Lung (tissue), 12 donors: ENCODE results near the gene MZB1. TPM values are rescaled to one million over a fixed set of nuclear protein-coding genes. Genes with fewer than 3 reads are reported as not detected.

Experiments
- ATAC-seq: fragments of 200-7000 bp; cut with Tn5 transposase; one replicate; pipeline ENCODE4 v1.9.1; 2020; ENCODE audit warnings: moderate number of reproducible peaks; ENCODE audit not compliant: insufficient read depth, low FRiP score
- DNase-seq, 3 donors: peaks; one replicate each; pipeline ENCODE4 v3.0.0-alpha.2; 2013 to 2017
- H3K27ac ChIP-seq, 2 donors: one replicate each; pipeline ENCODE4 v1.5.1; 2013; ENCODE audit warnings: mild to moderate bottlenecking in 2 of 2, moderate library complexity in 2 of 2, control low read depth in 1 of 2, inconsistent platforms in 1 of 2, low read depth in 1 of 2, low read length in 1 of 2
- H3K27me3 ChIP-seq, 3 donors: one replicate each; pipeline ENCODE4 v1.5.1; 2013; ENCODE audit warnings: low read length in 2 of 3; ENCODE audit not compliant: control insufficient read depth in 3 of 3, insufficient read depth in 3 of 3
- H3K36me3 ChIP-seq, 4 donors: one replicate each; pipeline ENCODE4 v1.5.1; 2013; ENCODE audit warnings: low read length in 4 of 4, mild to moderate bottlenecking in 1 of 4, moderate library complexity in 1 of 4; ENCODE audit not compliant: control insufficient read depth in 4 of 4, insufficient read depth in 4 of 4
- H3K4me1 ChIP-seq, 5 donors: one replicate each; pipeline ENCODE4 v1.5.1; 2013; ENCODE audit warnings: low read length in 5 of 5, mild to moderate bottlenecking in 2 of 5, moderate library complexity in 1 of 5; ENCODE audit not compliant: control insufficient read depth in 5 of 5, insufficient read depth in 5 of 5
- H3K4me3 ChIP-seq: one replicate; pipeline ENCODE4 v1.5.1; 2013; ENCODE audit warnings: mild to moderate bottlenecking, control low read depth, moderate library complexity
- H3K9ac ChIP-seq, 2 donors: one replicate each; pipeline ENCODE4 v1.5.1; 2013; ENCODE audit warnings: low read length in 2 of 2, control low read depth in 1 of 2; ENCODE audit not compliant: insufficient read depth in 1 of 2
- H3K9me3 ChIP-seq, 4 donors: one replicate each; pipeline ENCODE4 v1.5.1; 2013; ENCODE audit warnings: low read length in 3 of 4, mild to moderate bottlenecking in 1 of 4, moderate library complexity in 1 of 4; ENCODE audit not compliant: control insufficient read depth in 4 of 4, insufficient read depth in 3 of 4
- WGBS, 2 donors: extraction: QIAGEN DNeasy Blood & Tissue Kit; methylation state at CpG; one replicate each; pipeline ENCODE4 v1.1.7; 2013; 5-methylcytosine and 5-hydroxymethylcytosine counted together
- polyA plus RNA-seq, 2 donors: library from polyadenylated mRNA; stranded (reverse); fragments of 200-250 nt; gene quantifications; one replicate each; pipeline ENCODE4 v1.2.1, GENCODE V29; 2013
- total RNA-seq, 2 donors: library from RNA; depleted of rRNA in 1 of 2; stranded (reverse); fragments of >200 nt in 1 of 2; gene quantifications; one replicate each; pipeline ENCODE4 v1.2.1, GENCODE V29; 2014 to 2021
- TF ChIP-seq, protein P1 (sequence below): IDR thresholded peaks from 2 replicates; pipeline ENCODE4 v1.5.1; 2012; ENCODE audit warnings: mild to moderate bottlenecking; ENCODE audit errors: control extremely low read depth, extremely low read depth
- donor health status: control.
- donor health status: control.
- donor health status: Bipolar disorder and iron deficiency.
- donor health status: healthy.
- donor health status: DM: yes; HTN: yes; CAD: no.

Gene MZB1
- total and polyA plus RNA-seq, 4 donors, result 2.5 to 14.8 (median 12.8) TPM

DNA sequence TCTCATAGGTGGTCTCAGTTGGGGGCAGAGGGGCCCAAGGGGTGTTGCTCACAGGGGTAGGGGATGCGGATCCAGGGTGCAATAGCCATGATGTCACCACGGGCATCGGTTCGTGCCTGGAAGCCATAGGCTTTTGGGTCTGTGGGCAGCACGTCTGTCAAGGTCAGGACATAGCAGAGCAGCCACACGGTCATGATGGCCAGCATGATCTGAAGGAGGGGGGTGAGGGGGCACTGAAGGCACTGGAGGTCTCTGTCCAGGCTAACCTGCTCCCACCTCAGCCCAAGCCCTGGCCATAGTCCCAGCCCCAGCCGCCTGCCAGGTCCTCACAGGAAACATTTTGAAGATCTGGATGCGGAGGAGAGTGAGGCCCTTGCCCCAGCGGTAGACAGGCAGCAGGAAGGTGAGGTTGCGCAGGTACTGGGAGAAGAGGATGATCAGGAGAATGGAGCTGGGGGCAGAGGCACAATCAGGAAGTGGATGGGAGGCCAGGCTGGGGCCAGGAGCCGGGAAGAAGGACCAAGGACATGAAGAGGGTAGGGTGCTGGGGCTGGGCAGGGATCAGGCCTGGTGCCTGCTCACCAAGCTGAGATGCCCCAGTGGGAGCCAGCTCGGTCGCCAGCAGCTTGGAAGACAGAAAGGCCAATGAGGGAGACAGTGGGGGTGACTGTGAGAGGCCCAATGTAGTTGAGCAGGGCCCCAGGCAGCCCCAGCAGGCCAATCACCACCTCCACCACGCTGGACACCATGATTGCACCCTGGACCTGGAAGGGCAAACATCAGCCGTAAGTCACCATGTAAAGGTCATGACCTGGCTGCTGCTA, 9.9 kb downstream of the MZB1 start:
- H3K4me1 ChIP-seq, result peaks cover 0 to 6% (median 0%) of the 10 kb centered on the region in 5 donors
- no peak for ATAC-seq
- no peaks in the 10 kb centered on the region for H3K9me3 ChIP-seq
- no peak overlapping the region for H3K27ac ChIP-seq
- peaks cover 0 to 4% (median 1%) of the 10 kb centered on the region in 4 donors for H3K36me3 ChIP-seq
- WGBS, 2 donors, result 89 to 91% methylated on average over 15 of the region's 15 CpGs
- TF ChIP-seq, protein P1, sequence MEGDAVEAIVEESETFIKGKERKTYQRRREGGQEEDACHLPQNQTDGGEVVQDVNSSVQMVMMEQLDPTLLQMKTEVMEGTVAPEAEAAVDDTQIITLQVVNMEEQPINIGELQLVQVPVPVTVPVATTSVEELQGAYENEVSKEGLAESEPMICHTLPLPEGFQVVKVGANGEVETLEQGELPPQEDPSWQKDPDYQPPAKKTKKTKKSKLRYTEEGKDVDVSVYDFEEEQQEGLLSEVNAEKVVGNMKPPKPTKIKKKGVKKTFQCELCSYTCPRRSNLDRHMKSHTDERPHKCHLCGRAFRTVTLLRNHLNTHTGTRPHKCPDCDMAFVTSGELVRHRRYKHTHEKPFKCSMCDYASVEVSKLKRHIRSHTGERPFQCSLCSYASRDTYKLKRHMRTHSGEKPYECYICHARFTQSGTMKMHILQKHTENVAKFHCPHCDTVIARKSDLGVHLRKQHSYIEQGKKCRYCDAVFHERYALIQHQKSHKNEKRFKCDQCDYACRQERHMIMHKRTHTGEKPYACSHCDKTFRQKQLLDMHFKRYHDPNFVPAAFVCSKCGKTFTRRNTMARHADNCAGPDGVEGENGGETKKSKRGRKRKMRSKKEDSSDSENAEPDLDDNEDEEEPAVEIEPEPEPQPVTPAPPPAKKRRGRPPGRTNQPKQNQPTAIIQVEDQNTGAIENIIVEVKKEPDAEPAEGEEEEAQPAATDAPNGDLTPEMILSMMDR, result no peak
- no peak overlapping the region for H3K4me3 ChIP-seq
- H3K27me3 ChIP-seq, result no peaks in the 10 kb centered on the region
- DNase-seq, result no peak
- no peak overlapping the region for H3K9ac ChIP-seq

DNA sequence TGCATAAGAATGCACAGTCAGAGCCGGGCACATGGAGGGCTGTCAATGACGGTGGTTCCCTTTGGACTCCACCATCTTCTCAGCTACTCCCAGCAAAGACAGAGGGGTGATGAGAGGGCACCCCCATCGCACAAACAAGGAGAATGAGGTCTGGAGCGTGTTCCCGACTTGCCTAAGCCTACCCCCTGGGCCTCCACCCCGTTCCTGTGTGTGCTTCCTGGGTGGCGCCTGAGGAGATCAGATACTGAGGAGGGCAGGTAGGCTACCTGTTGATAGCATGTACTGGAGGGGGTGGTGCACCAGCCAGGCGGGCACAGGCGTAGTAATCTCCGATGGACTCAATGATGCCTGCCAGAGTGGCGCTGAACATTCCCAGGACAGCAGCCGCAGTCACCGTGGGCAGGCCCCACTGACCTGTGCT, 10.8 kb downstream of the MZB1 start:
- H3K9ac ChIP-seq, result no peak overlapping the region
- DNase-seq (no peak), ATAC-seq (no peak)
- peaks cover 0 to 8% (median 1%) of the 10 kb centered on the region in 4 donors for H3K36me3 ChIP-seq
- no peaks in the 10 kb centered on the region for H3K9me3 ChIP-seq
- WGBS, 2 donors, result 76 to 81% methylated on average over 13 of the region's 13 CpGs
- H3K27me3 ChIP-seq, result no peaks in the 10 kb centered on the region
- no peak overlapping the region for H3K4me3 ChIP-seq
- H3K27ac ChIP-seq, result no peak overlapping the region
- TF ChIP-seq, protein P1, result no peak
- H3K4me1 ChIP-seq, result peaks cover 0 to 6% (median 0%) of the 10 kb centered on the region in 5 donors

DNA sequence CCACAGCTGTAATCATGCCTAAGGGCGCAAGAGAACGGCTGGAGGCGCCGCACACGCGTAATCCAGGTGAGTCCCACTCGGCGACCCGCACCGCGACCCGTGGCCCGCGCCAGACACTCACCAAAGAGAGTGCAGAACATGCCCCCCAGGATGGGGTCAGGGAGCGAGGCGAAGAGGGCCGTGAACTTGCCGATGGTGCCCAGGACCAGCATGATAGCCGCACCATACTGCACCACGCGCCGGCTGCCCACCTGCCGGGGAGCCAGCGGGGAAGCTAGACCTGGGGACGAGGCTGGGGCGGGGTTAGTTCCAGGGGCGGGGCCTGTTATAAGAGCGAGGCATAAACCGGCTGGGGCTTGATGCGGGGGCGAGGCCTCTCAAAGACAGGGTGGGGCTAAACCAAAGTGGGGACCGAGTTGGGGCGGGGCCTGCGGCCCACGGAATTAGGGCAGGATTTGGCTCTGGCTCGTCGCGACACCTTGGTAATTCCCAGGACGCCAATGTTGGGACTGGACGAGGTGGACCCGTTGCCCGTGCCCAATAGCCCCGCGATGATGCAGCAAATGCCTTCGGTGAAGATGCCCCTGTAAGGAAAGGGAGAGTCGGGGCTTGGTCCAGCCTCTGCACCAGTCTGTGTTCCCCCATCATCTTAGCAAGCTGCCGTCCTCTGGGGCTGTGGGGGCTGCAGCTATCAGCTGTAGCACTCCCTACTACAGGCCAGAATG, 11.4 kb downstream of the MZB1 start:
- H3K36me3 ChIP-seq, result peaks cover 0 to 11% (median 5%) of the 10 kb centered on the region in 4 donors
- DNase-seq (no peak), ATAC-seq (no peak)
- no peak overlapping the region for H3K27ac ChIP-seq
- no peaks in the 10 kb centered on the region for H3K9me3 ChIP-seq
- no peaks in the 10 kb centered on the region for H3K27me3 ChIP-seq
- H3K9ac ChIP-seq, result no peak overlapping the region
- TF ChIP-seq, protein P1, result no peak
- WGBS, 2 donors, result 72 to 74% methylated on average over 47 of the region's 47 CpGs
- peaks cover 0 to 3% (median 0%) of the 10 kb centered on the region in 5 donors for H3K4me1 ChIP-seq
- H3K4me3 ChIP-seq, result no peak overlapping the region
